ENCODE measurements around the gene CATSPER4.
A peak's percentile ranks its signal among the peaks of the same experiment; 100 is the strongest.

- no peak for TF ChIP-seq POLR2AphosphoS5 (IDR thresholded peaks at IDR 0.05; ENCODE audit: low read depth, low read length)
- no peak for TF ChIP-seq POLR2A (IDR thresholded peaks at IDR 0.05; ENCODE audit: low read depth, low read length)
- 0 out of 2 replicates have a peak, but pooled peaks have one; percentile 31 for TF ChIP-seq SPI1 (IDR thresholded peaks at IDR 0.05; ENCODE audit: low read depth, low read length)
Measured at GRCh38 chr1:26237230-26237966, 47.0 kb downstream of the CATSPER4 start.
